ENCODE data around the gene MINDY4.

MINDY4 gene

GRCh38 chr7:30873656-30874055, 102.4 kb downstream of the MINDY4 start:
- Histone ChIP-seq H3K9ac (no peak overlapping the region), H3K4me3 (IDR thresholded peaks at IDR 0.05; ENCODE audit: insufficient read depth, low read depth, low read length) (no peak overlapping the region)

DNA sequence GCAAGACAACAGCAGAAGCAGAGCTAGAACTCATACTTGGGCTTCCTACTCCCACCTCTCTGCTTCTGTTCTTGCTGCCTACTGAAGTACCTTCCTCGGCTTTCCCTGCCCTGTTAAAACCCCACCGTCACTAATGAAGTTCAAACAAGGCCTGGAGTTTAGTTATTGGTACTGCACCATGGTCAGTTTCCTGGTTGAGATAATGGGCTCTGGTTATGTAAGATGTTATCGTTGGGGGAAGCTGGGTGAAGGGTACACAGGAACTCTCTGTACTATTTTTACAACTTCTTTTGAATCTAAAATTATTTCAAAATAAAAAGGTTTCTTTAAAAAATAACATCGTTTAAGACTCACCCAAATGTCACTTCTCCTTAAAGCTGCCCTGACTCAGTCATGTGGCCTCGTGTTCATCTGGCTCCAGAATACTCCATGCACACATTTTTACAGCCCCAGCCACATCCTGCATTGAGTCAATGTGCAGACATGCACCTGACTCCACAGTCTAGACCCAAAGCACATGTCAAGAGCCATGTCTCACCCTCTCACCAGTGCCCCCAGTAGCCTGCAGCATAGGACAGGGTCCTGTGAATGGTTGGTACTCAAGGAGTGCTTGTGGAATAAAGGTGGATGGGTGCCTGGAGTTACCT, 103.6 kb downstream of the MINDY4 start:
- Histone ChIP-seq H3K27me3 (ENCODE audit: insufficient read depth, low read depth) (no peaks in the 10 kb centered on the region), H3K36me3 (ENCODE audit: insufficient read depth) (no peaks in the 10 kb centered on the region), H3K4me1 (ENCODE audit: low read depth, poor library complexity, severe bottlenecking) (no peaks in the 10 kb centered on the region), H3K4me2 (no peak overlapping the region), H2AFZ (ENCODE audit: low read depth) (no peak overlapping the region), H4K20me1 (ENCODE audit: insufficient read depth) (no peaks in the 10 kb centered on the region), H3K4me3 (IDR thresholded peaks at IDR 0.05; ENCODE audit: insufficient read depth, low read depth, low read length) (no peak overlapping the region), H3K9ac (no peak overlapping the region), H3K27ac (no peak overlapping the region), H3K79me2 (ENCODE audit: insufficient read depth, low read depth) (no peaks in the 10 kb centered on the region)
- TF ChIP-seq, protein P1, sequence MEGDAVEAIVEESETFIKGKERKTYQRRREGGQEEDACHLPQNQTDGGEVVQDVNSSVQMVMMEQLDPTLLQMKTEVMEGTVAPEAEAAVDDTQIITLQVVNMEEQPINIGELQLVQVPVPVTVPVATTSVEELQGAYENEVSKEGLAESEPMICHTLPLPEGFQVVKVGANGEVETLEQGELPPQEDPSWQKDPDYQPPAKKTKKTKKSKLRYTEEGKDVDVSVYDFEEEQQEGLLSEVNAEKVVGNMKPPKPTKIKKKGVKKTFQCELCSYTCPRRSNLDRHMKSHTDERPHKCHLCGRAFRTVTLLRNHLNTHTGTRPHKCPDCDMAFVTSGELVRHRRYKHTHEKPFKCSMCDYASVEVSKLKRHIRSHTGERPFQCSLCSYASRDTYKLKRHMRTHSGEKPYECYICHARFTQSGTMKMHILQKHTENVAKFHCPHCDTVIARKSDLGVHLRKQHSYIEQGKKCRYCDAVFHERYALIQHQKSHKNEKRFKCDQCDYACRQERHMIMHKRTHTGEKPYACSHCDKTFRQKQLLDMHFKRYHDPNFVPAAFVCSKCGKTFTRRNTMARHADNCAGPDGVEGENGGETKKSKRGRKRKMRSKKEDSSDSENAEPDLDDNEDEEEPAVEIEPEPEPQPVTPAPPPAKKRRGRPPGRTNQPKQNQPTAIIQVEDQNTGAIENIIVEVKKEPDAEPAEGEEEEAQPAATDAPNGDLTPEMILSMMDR (conservative IDR thresholded peaks at IDR 0.05; ENCODE audit: low read depth, low read length), result no peak

More at GRCh38 chr7:30873656-30874055, 102.4 kb downstream of the MINDY4 start:
- H3K79me2 ChIP-seq (ENCODE audit: insufficient read depth, low read depth), result no peaks in the 10 kb centered on the region
- no peaks in the 10 kb centered on the region for H3K27me3 ChIP-seq (ENCODE audit: insufficient read depth, low read depth)
- H3K4me2 ChIP-seq, result no peak overlapping the region
- H3K4me1 ChIP-seq (ENCODE audit: low read depth, poor library complexity, severe bottlenecking), result no peaks in the 10 kb centered on the region
- H3K27ac ChIP-seq, result no peak overlapping the region
- no peaks in the 10 kb centered on the region for H3K36me3 ChIP-seq (ENCODE audit: insufficient read depth)
- TF ChIP-seq, protein P1 (conservative IDR thresholded peaks at IDR 0.05; ENCODE audit: low read depth, low read length), result no peak
- no peaks in the 10 kb centered on the region for H4K20me1 ChIP-seq (ENCODE audit: insufficient read depth)
- H2AFZ ChIP-seq (ENCODE audit: low read depth), result no peak overlapping the region

DNA sequence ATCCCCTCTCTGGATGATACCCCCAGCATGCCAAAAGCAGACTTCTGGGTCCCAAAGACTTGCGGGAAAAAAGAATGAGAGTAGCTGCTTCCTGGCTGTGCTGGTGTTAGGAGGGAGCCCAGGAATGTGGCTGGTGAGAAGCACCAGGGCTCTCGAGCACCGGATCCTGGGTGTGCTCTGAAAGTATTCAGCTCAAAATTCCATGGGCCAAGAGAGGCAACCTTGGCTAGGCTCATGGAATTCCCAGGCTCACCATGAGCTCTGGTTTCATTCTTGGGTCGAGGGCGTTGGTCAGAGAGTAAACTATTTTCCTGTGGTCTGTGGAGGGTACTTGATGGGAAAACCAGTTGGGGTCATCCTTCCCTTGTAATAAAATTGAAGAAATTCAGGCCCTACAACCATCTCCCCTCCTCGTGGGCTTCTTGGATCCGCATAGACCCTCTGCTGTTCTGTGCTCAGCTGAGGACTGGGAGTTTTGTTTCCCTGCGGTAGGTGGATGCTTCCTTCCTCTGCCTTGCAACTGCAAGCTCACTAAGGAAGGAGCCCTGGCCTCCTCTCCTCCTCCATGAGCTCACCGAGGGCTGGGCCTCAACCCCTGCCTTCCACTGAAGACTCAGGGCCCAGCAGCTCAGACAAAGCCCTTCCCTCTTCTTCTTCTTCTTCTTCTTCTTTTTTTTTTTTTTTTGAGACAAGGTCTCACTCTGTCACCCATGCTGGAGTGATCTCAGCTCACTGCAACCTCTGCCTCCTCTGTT, 106.0 kb downstream of the MINDY4 start:
- H3K9ac ChIP-seq, result no peak overlapping the region
- H2AFZ ChIP-seq (ENCODE audit: low read depth), result no peak overlapping the region
- H3K36me3 ChIP-seq (ENCODE audit: insufficient read depth), result no peaks in the 10 kb centered on the region
- H3K79me2 ChIP-seq (ENCODE audit: insufficient read depth, low read depth), result no peaks in the 10 kb centered on the region
- no peaks in the 10 kb centered on the region for H3K27me3 ChIP-seq (ENCODE audit: insufficient read depth, low read depth)
- no peak overlapping the region for H3K27ac ChIP-seq
- H3K4me2 ChIP-seq, result no peak overlapping the region
- no peaks in the 10 kb centered on the region for H4K20me1 ChIP-seq (ENCODE audit: insufficient read depth)
- TF ChIP-seq, protein P1 (conservative IDR thresholded peaks at IDR 0.05; ENCODE audit: low read depth, low read length), result no peak
- H3K4me3 ChIP-seq (IDR thresholded peaks at IDR 0.05; ENCODE audit: insufficient read depth, low read depth, low read length), result no peak overlapping the region
- H3K4me1 ChIP-seq (ENCODE audit: low read depth, poor library complexity, severe bottlenecking), result no peaks in the 10 kb centered on the region

GRCh38 chr7:30877993-30878392, 106.8 kb downstream of the MINDY4 start:
- Histone ChIP-seq H4K20me1 (ENCODE audit: insufficient read depth) (no peaks in the 10 kb centered on the region), H3K9ac (no peak overlapping the region), H3K27me3 (ENCODE audit: insufficient read depth, low read depth) (no peaks in the 10 kb centered on the region), H2AFZ (ENCODE audit: low read depth) (no peak overlapping the region), H3K27ac (no peak overlapping the region), H3K36me3 (ENCODE audit: insufficient read depth) (no peaks in the 10 kb centered on the region), H3K79me2 (ENCODE audit: insufficient read depth, low read depth) (no peaks in the 10 kb centered on the region), H3K4me3 (IDR thresholded peaks at IDR 0.05; ENCODE audit: insufficient read depth, low read depth, low read length) (no peak overlapping the region), H3K4me2 (no peak overlapping the region), H3K4me1 (ENCODE audit: low read depth, poor library complexity, severe bottlenecking) (no peaks in the 10 kb centered on the region)
- TF ChIP-seq, protein P1 (conservative IDR thresholded peaks at IDR 0.05; ENCODE audit: low read depth, low read length), result no peak

Data from KMS-11 (cell line).